Measurements from ENCODE around the gene RASIP1. TPM values are rescaled to one million over a fixed set of nuclear protein-coding genes. Genes with fewer than 3 reads are reported as not detected.

Gene RASIP1
- total and polyA plus RNA-seq, 2 experiments from 2014 or later, result 1.5 to 5.5 TPM

- H3K27ac ChIP-seq, result no peak overlapping the region
- DNase-seq (ENCODE audit: low read depth in 1 of 2, low spot score in 1 of 2), result no peak
- no peak overlapping the region for H3K4me3 ChIP-seq
- TF ChIP-seq, protein P1, sequence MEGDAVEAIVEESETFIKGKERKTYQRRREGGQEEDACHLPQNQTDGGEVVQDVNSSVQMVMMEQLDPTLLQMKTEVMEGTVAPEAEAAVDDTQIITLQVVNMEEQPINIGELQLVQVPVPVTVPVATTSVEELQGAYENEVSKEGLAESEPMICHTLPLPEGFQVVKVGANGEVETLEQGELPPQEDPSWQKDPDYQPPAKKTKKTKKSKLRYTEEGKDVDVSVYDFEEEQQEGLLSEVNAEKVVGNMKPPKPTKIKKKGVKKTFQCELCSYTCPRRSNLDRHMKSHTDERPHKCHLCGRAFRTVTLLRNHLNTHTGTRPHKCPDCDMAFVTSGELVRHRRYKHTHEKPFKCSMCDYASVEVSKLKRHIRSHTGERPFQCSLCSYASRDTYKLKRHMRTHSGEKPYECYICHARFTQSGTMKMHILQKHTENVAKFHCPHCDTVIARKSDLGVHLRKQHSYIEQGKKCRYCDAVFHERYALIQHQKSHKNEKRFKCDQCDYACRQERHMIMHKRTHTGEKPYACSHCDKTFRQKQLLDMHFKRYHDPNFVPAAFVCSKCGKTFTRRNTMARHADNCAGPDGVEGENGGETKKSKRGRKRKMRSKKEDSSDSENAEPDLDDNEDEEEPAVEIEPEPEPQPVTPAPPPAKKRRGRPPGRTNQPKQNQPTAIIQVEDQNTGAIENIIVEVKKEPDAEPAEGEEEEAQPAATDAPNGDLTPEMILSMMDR (IDR thresholded peaks at IDR 0.05; ENCODE audit: low read depth, low read length), result no peak
- H3K9me3 ChIP-seq (ENCODE audit: low read depth), result no peaks in the 10 kb centered on the region
- H3K4me1 ChIP-seq (ENCODE audit: low read depth), result no peaks in the 10 kb centered on the region
- no peaks in the 10 kb centered on the region for H3K27me3 ChIP-seq
- H3K36me3 ChIP-seq, result no peaks in the 10 kb centered on the region
Observed at GRCh38 chr19:48731452-48731851, 9.0 kb downstream of the RASIP1 start.

- TF ChIP-seq, protein P1 (IDR thresholded peaks at IDR 0.05; ENCODE audit: low read depth, low read length), result no peak
- Histone ChIP-seq H3K9me3 (ENCODE audit: low read depth) (no peaks in the 10 kb centered on the region), H3K4me1 (ENCODE audit: low read depth) (no peaks in the 10 kb centered on the region), H3K36me3 (no peaks in the 10 kb centered on the region), H3K27ac (no peak overlapping the region), H3K4me3 (no peak overlapping the region), H3K27me3 (no peaks in the 10 kb centered on the region)
- peak in 1 of 2 donors; percentile 79 for DNase-seq (ENCODE audit: low read depth in 1 of 2, low spot score in 1 of 2)
Observed at GRCh38 chr19:48728911-48729664, 11.3 kb downstream of the RASIP1 start.

GRCh38 chr19:48726556-48726955 lies 13.9 kb downstream of the RASIP1 start:
- Histone ChIP-seq H3K27ac (no peak overlapping the region), H3K9me3 (ENCODE audit: low read depth) (no peaks in the 10 kb centered on the region), H3K4me3 (no peak overlapping the region), H3K36me3 (no peaks in the 10 kb centered on the region), H3K27me3 (no peaks in the 10 kb centered on the region), H3K4me1 (ENCODE audit: low read depth) (no peaks in the 10 kb centered on the region)
- TF ChIP-seq, protein P1 (IDR thresholded peaks at IDR 0.05; ENCODE audit: low read depth, low read length), result no peak
- DNase-seq (ENCODE audit: low read depth in 1 of 2, low spot score in 1 of 2), result no peak

GRCh38 chr19:48724796-48725753 lies 15.3 kb downstream of the RASIP1 start:
- TF ChIP-seq, protein P1 (IDR thresholded peaks at IDR 0.05; ENCODE audit: low read depth, low read length), result no peak
- peaks cover 3% of the 10 kb centered on the region for H3K4me1 ChIP-seq (ENCODE audit: low read depth)
- no peaks in the 10 kb centered on the region for H3K36me3 ChIP-seq
- no peaks in the 10 kb centered on the region for H3K27me3 ChIP-seq
- no peaks in the 10 kb centered on the region for H3K9me3 ChIP-seq (ENCODE audit: low read depth)
- DNase-seq (ENCODE audit: low read depth in 1 of 2, low spot score in 1 of 2), result peak; percentile 66 to 98
- no peak overlapping the region for H3K4me3 ChIP-seq
- H3K27ac ChIP-seq, result no peak overlapping the region

- DNase-seq (ENCODE audit: low read depth in 1 of 2, low spot score in 1 of 2), result no peak
- TF ChIP-seq, protein P1 (IDR thresholded peaks at IDR 0.05; ENCODE audit: low read depth, low read length), result no peak
- Histone ChIP-seq H3K4me3 (no peak overlapping the region), H3K4me1 (ENCODE audit: low read depth) (peaks cover 16% of the 10 kb centered on the region), H3K36me3 (no peaks in the 10 kb centered on the region), H3K27ac (no peak overlapping the region), H3K27me3 (no peaks in the 10 kb centered on the region), H3K9me3 (ENCODE audit: low read depth) (no peaks in the 10 kb centered on the region)
Observed at GRCh38 chr19:48722196-48722708, 18.2 kb downstream of the RASIP1 start.

All from cardiac muscle cell (in vitro differentiated cells and primary cell).